ENCODE measurements around the gene GMDS. TPM values are rescaled to one million over a fixed set of nuclear protein-coding genes. Genes with fewer than 3 reads are reported as not detected.

Gene GMDS
- total RNA-seq, 1 experiment from 2014 or later, result 35.0 TPM

DNA sequence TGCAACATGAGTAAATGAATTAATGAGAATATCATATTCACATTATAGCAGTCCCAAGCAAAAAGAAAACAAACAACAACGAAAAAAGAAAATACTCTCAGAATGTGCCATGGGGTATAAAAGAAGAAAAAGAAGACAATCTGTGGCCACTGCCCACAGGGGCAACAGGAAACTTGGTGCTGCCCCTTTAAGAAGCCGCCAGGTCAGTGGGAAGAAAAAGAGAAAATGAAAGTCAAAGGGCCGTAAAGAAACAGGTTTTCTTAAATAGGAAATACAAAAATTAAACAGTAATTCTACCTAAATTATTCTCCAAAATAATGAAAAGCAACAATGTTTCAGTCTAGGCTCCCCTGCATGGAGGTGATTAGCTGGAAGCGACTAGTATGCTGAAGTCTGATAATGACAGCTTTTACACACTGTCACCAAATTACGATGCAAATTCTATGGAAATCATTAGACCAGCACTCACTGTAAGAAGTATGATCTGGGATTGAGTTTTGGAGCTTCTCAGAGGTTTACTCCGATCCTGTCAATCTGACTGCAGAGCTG lies 23.6 kb downstream of the GMDS start (continued):
- TF ChIP-seq, protein P1, sequence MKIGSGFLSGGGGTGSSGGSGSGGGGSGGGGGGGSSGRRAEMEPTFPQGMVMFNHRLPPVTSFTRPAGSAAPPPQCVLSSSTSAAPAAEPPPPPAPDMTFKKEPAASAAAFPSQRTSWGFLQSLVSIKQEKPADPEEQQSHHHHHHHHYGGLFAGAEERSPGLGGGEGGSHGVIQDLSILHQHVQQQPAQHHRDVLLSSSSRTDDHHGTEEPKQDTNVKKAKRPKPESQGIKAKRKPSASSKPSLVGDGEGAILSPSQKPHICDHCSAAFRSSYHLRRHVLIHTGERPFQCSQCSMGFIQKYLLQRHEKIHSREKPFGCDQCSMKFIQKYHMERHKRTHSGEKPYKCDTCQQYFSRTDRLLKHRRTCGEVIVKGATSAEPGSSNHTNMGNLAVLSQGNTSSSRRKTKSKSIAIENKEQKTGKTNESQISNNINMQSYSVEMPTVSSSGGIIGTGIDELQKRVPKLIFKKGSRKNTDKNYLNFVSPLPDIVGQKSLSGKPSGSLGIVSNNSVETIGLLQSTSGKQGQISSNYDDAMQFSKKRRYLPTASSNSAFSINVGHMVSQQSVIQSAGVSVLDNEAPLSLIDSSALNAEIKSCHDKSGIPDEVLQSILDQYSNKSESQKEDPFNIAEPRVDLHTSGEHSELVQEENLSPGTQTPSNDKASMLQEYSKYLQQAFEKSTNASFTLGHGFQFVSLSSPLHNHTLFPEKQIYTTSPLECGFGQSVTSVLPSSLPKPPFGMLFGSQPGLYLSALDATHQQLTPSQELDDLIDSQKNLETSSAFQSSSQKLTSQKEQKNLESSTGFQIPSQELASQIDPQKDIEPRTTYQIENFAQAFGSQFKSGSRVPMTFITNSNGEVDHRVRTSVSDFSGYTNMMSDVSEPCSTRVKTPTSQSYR (CRISPR knock-in tag; IDR thresholded peaks at IDR 0.05), result no peak
- TF ChIP-seq, protein P2, sequence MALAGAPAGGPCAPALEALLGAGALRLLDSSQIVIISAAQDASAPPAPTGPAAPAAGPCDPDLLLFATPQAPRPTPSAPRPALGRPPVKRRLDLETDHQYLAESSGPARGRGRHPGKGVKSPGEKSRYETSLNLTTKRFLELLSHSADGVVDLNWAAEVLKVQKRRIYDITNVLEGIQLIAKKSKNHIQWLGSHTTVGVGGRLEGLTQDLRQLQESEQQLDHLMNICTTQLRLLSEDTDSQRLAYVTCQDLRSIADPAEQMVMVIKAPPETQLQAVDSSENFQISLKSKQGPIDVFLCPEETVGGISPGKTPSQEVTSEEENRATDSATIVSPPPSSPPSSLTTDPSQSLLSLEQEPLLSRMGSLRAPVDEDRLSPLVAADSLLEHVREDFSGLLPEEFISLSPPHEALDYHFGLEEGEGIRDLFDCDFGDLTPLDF (CRISPR knock-in tag; IDR thresholded peaks at IDR 0.05), result no peak

DNA sequence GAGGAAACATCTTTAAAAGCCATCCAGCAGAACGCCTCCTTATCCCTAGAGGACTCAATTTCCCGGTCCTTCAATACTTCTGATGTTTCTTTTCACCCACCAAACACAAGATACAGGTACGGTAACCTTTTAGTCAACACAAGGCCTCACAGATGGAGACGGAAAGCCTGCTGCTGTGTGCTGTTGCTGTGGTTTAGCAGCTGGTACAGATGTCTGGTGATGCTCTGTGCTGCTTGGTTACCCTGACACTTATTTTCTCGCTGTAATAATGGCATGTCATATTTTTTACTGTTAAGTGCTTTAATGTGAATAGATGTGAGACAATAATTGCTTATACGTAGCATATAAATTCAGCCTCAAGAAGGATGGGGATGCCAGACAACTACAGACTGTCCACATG lies 25.3 kb downstream of the GMDS start:
- ChIA-PET CTCF (interaction anchor here (1.1 kb wide), 1 partner anchor 11 kb away, joined by 4 read pairs; no protein-coding TSS in a partner anchor), POLR2A (no interaction called here)
- Mint-ChIP-seq H3K27ac (0 out of 2 replicates have a peak overlapping the region, but pooled peaks have one; percentile 4), H3K4me3 (no peak overlapping the region), H3K4me1 (peaks cover 32% of the 10 kb centered on the region), H3K9me3 (no peaks in the 10 kb centered on the region), H3K27me3 (ENCODE audit: low read depth) (no peaks in the 10 kb centered on the region), H3K36me3 (no peaks in the 10 kb centered on the region)
- TF ChIP-seq, protein P2 (CRISPR knock-in tag; IDR thresholded peaks at IDR 0.05), result no peak
- no peak for TF ChIP-seq GRHL2 (CRISPR knock-in tag; IDR thresholded peaks at IDR 0.05; ENCODE audit: insufficient replicate concordance, severe bottlenecking)
- TF ChIP-seq ZNF416 (CRISPR knock-in tag; IDR thresholded peaks at IDR 0.05), result no peak
- TF ChIP-seq, protein P3, sequence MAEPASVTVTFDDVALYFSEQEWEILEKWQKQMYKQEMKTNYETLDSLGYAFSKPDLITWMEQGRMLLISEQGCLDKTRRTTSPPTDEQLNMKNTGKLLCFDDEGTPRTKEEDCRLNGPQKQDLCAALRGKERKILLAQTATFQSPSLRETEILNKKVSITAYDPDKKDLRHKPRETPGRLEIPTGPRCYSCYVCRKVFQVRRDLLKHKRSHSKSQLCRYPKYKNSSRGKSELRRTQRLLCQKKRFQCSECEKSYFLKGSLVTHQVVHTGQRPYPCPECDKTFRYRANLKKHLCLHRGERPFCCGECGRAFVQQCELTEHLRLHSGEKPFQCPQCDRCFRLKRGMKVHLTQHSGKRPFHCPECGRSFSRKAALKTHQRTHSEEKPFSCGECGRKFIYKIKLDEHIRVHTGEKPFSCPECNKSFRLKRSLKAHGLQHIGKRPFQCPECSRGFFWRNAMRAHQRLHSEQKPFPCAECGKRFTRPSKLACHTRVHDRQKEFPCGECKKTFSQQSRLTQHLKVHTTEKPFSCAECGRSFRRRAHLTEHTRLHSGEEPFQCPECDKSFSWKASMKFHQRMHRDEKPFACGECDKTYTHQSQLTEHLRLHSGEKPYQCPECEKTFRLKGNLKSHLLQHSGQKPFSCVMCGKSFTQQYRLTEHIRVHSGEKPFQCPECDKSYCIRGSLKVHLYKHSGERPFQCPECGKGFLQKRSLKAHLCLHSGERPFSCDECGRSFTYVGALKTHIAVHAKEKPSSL (CRISPR knock-in tag; conservative IDR thresholded peaks at IDR 0.05), result no peak
- no peak for TF ChIP-seq MYBL2 (CRISPR knock-in tag; IDR thresholded peaks at IDR 0.05)
- TF ChIP-seq KAT7 (CRISPR knock-in tag; IDR thresholded peaks at IDR 0.05; ENCODE audit: borderline replicate concordance), result no peak
- TF ChIP-seq, protein P4, sequence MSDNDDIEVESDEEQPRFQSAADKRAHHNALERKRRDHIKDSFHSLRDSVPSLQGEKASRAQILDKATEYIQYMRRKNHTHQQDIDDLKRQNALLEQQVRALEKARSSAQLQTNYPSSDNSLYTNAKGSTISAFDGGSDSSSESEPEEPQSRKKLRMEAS (CRISPR knock-in tag; IDR thresholded peaks at IDR 0.05), result no peak
- no peak for TF ChIP-seq TP53 (CRISPR knock-in tag; IDR thresholded peaks at IDR 0.05)
- no peak for TF ChIP-seq NFYB (CRISPR knock-in tag; conservative IDR thresholded peaks at IDR 0.05; ENCODE audit: low read depth)
- TF ChIP-seq, protein P5, sequence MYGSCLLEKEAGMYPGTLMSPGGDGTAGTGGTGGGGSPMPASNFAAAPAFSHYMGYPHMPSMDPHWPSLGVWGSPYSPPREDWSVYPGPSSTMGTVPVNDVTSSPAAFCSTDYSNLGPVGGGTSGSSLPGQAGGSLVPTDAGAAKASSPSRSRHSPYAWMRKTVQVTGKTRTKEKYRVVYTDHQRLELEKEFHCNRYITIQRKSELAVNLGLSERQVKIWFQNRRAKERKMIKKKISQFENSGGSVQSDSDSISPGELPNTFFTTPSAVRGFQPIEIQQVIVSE (CRISPR knock-in tag; IDR thresholded peaks at IDR 0.05; ENCODE audit: borderline replicate concordance), result no peak
- TF ChIP-seq NR2C2 (CRISPR knock-in tag; IDR thresholded peaks at IDR 0.05), result no peak
- TF ChIP-seq, protein P6, sequence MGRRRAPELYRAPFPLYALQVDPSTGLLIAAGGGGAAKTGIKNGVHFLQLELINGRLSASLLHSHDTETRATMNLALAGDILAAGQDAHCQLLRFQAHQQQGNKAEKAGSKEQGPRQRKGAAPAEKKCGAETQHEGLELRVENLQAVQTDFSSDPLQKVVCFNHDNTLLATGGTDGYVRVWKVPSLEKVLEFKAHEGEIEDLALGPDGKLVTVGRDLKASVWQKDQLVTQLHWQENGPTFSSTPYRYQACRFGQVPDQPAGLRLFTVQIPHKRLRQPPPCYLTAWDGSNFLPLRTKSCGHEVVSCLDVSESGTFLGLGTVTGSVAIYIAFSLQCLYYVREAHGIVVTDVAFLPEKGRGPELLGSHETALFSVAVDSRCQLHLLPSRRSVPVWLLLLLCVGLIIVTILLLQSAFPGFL (CRISPR knock-in tag; IDR thresholded peaks at IDR 0.05; ENCODE audit: borderline replicate concordance), result no peak
- no peak for TF ChIP-seq ZNF396 (CRISPR knock-in tag; IDR thresholded peaks at IDR 0.05; ENCODE audit: borderline replicate concordance)
- TF ChIP-seq SOX15 (CRISPR knock-in tag; IDR thresholded peaks at IDR 0.05), result no peak
- TF ChIP-seq, protein P7, sequence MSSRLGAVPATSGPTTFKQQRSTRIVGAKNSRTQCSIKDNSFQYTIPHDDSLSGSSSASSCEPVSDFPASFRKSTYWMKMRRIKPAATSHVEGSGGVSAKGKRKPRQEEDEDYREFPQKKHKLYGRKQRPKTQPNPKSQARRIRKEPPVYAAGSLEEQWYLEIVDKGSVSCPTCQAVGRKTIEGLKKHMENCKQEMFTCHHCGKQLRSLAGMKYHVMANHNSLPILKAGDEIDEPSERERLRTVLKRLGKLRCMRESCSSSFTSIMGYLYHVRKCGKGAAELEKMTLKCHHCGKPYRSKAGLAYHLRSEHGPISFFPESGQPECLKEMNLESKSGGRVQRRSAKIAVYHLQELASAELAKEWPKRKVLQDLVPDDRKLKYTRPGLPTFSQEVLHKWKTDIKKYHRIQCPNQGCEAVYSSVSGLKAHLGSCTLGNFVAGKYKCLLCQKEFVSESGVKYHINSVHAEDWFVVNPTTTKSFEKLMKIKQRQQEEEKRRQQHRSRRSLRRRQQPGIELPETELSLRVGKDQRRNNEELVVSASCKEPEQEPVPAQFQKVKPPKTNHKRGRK (CRISPR knock-in tag; IDR thresholded peaks at IDR 0.05; ENCODE audit: borderline replicate concordance), result no peak
- no peak for TF ChIP-seq NR3C1 (CRISPR knock-in tag; conservative IDR thresholded peaks at IDR 0.05; ENCODE audit: low read depth)
- ATAC-seq, result no peak
- DNase-seq (ENCODE audit: low spot score), result no peak

Data from WTC11 (cell line).